ENCODE results near the gene MAML3.

GRCh38 chr4:139938414-139938813 lies 215.6 kb downstream of the MAML3 start:
- TF ChIP-seq CTCF (IDR thresholded peaks at IDR 0.05) (no peak), POLR2A (IDR thresholded peaks at IDR 0.05) (no peak)

Data from uterus (tissue), 2 donors.